Endodermal cell (in vitro differentiated cells): ENCODE data around the gene RPS26. TPM values are rescaled to one million over a fixed set of nuclear protein-coding genes. Genes with fewer than 3 reads are reported as not detected.

Experiments used
- DNase-seq: peaks from one replicate; pipeline ENCODE4 v3.0.0-alpha.2; 2017
- H3K27ac ChIP-seq: 2 replicates; pipeline ENCODE4 v1.5.1; 2013; ENCODE audit warnings: mild to moderate bottlenecking, low read depth, low read length, moderate library complexity
- H3K27me3 ChIP-seq: 2 replicates; pipeline ENCODE4 v1.6.1; 2013; ENCODE audit warnings: mild to moderate bottlenecking, low read length, moderate library complexity; ENCODE audit not compliant: insufficient read depth, control insufficient read depth, poor library complexity, severe bottlenecking
- H3K36me3 ChIP-seq: 2 replicates; pipeline ENCODE4 v1.7.0; 2013; ENCODE audit warnings: mild to moderate bottlenecking, low read length, moderate library complexity; ENCODE audit not compliant: control insufficient read depth, insufficient read depth
- H3K4me1 ChIP-seq: one replicate; pipeline ENCODE4 v1.7.0; 2013; ENCODE audit warnings: low read length; ENCODE audit not compliant: control insufficient read depth, insufficient read depth
- H3K4me3 ChIP-seq: 2 replicates; pipeline ENCODE4 v1.5.1; 2013; ENCODE audit warnings: mild to moderate bottlenecking, low read length, moderate library complexity
- H3K9ac ChIP-seq: 2 replicates; pipeline ENCODE4 v1.6.1; 2013; ENCODE audit warnings: mild to moderate bottlenecking, low read length, moderate library complexity; ENCODE audit not compliant: poor library complexity, severe bottlenecking; ENCODE audit errors: extremely low read depth
- H3K9me3 ChIP-seq: 2 replicates; pipeline ENCODE4 v1.6.1; 2013; ENCODE audit warnings: mild to moderate bottlenecking, low read length, moderate library complexity; ENCODE audit not compliant: control insufficient read depth
- H3K27ac Mint-ChIP-seq: 2 replicates; pipeline ENCODE4 v1.8.0; 2020; ENCODE audit warnings: mixed read lengths
- H3K27me3 Mint-ChIP-seq: 2 replicates; pipeline ENCODE4 v1.8.0; 2021; ENCODE audit warnings: mild to moderate bottlenecking, mixed read lengths; ENCODE audit not compliant: insufficient read depth
- H3K36me3 Mint-ChIP-seq: 2 replicates; pipeline ENCODE4 v1.8.0; 2020; ENCODE audit warnings: low read depth, mixed read lengths
- H3K4me1 Mint-ChIP-seq: 2 replicates; pipeline ENCODE4 v1.8.0; 2020; ENCODE audit warnings: mixed read lengths
- H3K4me3 Mint-ChIP-seq: 2 replicates; pipeline ENCODE4 v1.8.0; 2020; ENCODE audit warnings: mild to moderate bottlenecking, moderate library complexity, mixed read lengths
- H3K9me3 Mint-ChIP-seq: 2 replicates; pipeline ENCODE4 v1.8.0; 2020; ENCODE audit warnings: mild to moderate bottlenecking, mixed read lengths
- CTCF ChIP-seq: fragments of 200-600 bp; sonication (generic); conservative IDR thresholded peaks from 2 replicates; pipeline ENCODE4 v1.5.0; 2021; ENCODE audit warnings: antibody characterized with exemption, mild to moderate bottlenecking
- WGBS, 2 experiments: methylation state at CpG; one replicate each; pipeline versions ENCODE4 v1.1.5 to v1.1.7; 2013; ENCODE audit warnings: missing lambda C conversion rate in 2 of 2, mixed read lengths in 1 of 2; ENCODE audit not compliant: insufficient coverage in 1 of 2, insufficient read length in 1 of 2; 5-methylcytosine and 5-hydroxymethylcytosine counted together
- total RNA-seq, 2 donors: library from RNA; stranded (reverse); fragmentation: NEBNext Ultra II Directional in 1 of 2; extraction: Animal tissue kit (Norgen Biotek cat#: 25700) in 1 of 2; gene quantifications; 2 replicates in 1 of 2; 3 replicates in 1 of 2; pipeline ENCODE4 v1.2.1, GENCODE V29; 2021

The RPS26 gene
- total RNA-seq, 2 donors from 2014 or later = 35.8 to 58.6 TPM

- TF ChIP-seq CTCF = peak; percentile 85
- Histone ChIP-seq H3K27ac (peak overlapping the region; percentile 63), H3K4me1 (no peaks in the 10 kb centered on the region), H3K36me3 (peaks cover 3% of the 10 kb centered on the region), H3K9ac (peak overlapping the region; percentile 72), H3K9me3 (no peaks in the 10 kb centered on the region), H3K4me3 (peak overlapping the region; percentile 95), H3K27me3 (no peaks in the 10 kb centered on the region)
- Mint-ChIP-seq H3K27me3 (no peaks in the 10 kb centered on the region), H3K9me3 (peaks cover 7% of the 10 kb centered on the region), H3K36me3 (peaks cover 6% of the 10 kb centered on the region), H3K4me3 (peak overlapping the region; percentile 81), H3K27ac (peak overlapping the region; percentile 95), H3K4me1 (peaks cover 16% of the 10 kb centered on the region)
- DNase-seq = peak; percentile 100
- 2 to 3% methylated on average over 26 to 48 of the region's 50 CpGs for WGBS, 2 experiments
Observed at GRCh38 chr12:56078931-56079722, 37.4 kb downstream of the RPS26 start.

- no peaks in the 10 kb centered on the region for H3K27me3 Mint-ChIP-seq
- Histone ChIP-seq H3K36me3 (peaks cover 5% of the 10 kb centered on the region), H3K9ac (peak within 1 kb of the TSS; percentile 72), H3K27ac (peak within 1 kb of the TSS; percentile 63), H3K27me3 (no peaks in the 10 kb centered on the region), H3K4me1 (no peaks in the 10 kb centered on the region), H3K4me3 (peak within 1 kb of the TSS; percentile 95), H3K9me3 (no peaks in the 10 kb centered on the region)
- H3K9me3 Mint-ChIP-seq = peaks cover 7% of the 10 kb centered on the region
- peak within 1 kb of the TSS; percentile 95 for H3K27ac Mint-ChIP-seq
- H3K4me3 Mint-ChIP-seq = peak within 1 kb of the TSS; percentile 81
- WGBS, 2 experiments = 0 to 1% methylated on average over 40 to 59 of the region's 59 CpGs
- peaks cover 11% of the 10 kb centered on the region for H3K36me3 Mint-ChIP-seq
- TF ChIP-seq CTCF = no peak
- DNase-seq = peak; percentile 96
- peaks cover 16% of the 10 kb centered on the region for H3K4me1 Mint-ChIP-seq
Observed at GRCh38 chr12:56079723-56080555, 38.2 kb downstream of the RPS26 start, which contains the start of gene ERBB3. Gene ERBB3 (plus strand): TSS chr12:56080165. CDS start chr12:56080301, 136 bp downstream.

- peak overlapping the region; percentile 72 for H3K9ac ChIP-seq
- H3K4me1 ChIP-seq = no peaks in the 10 kb centered on the region
- 3 to 14% methylated on average over 4 to 20 of the region's 20 CpGs for WGBS, 2 experiments
- Mint-ChIP-seq H3K4me3 (peak overlapping the region; percentile 81), H3K9me3 (peaks cover 7% of the 10 kb centered on the region), H3K27ac (peak overlapping the region; percentile 95), H3K27me3 (no peaks in the 10 kb centered on the region), H3K36me3 (peaks cover 15% of the 10 kb centered on the region), H3K4me1 (peaks cover 16% of the 10 kb centered on the region)
- peak overlapping the region; percentile 95 for H3K4me3 ChIP-seq
- H3K27ac ChIP-seq = no peak overlapping the region
- H3K9me3 ChIP-seq = no peaks in the 10 kb centered on the region
- H3K27me3 ChIP-seq = no peaks in the 10 kb centered on the region
- H3K36me3 ChIP-seq = peaks cover 8% of the 10 kb centered on the region
- peak; percentile 88 for DNase-seq
- TF ChIP-seq CTCF = peak; percentile 23
Observed at GRCh38 chr12:56080556-56081138, 38.9 kb downstream of the RPS26 start.
